HepG2 (cell line): ENCODE results near the gene TMEM267.

Experiments
- ARID2 ChIP-seq: sonication (generic); formaldehyde crosslinking; IDR thresholded peaks from 2 replicates; pipeline ENCODE4 v1.8.1; 2022; ENCODE audit warnings: mild to moderate bottlenecking, missing genetic modification reagents, borderline replicate concordance
- ATF2 ChIP-seq: sonication (generic); formaldehyde crosslinking; IDR thresholded peaks from 2 replicates; pipeline ENCODE4 v1.4.0; 2020; ENCODE audit warnings: missing genetic modification reagents
- CTCF ChIP-seq: sonication (generic); formaldehyde crosslinking; IDR thresholded peaks from 2 replicates; pipeline ENCODE4 v1.5.0; 2020; ENCODE audit warnings: mild to moderate bottlenecking, missing genetic modification reagents, moderate library complexity
- FOXK2 ChIP-seq: fragments of 450-650 bp; IDR thresholded peaks from 2 replicates; pipeline ENCODE4 v1.6.1; 2016
- PHF21A ChIP-seq: sonication (generic); formaldehyde crosslinking; IDR thresholded peaks from 2 replicates; pipeline ENCODE4 v1.5.0; 2020; ENCODE audit warnings: mild to moderate bottlenecking, missing genetic modification reagents
- RFX3 ChIP-seq: IDR thresholded peaks from 2 replicates; pipeline ENCODE4 v1.6.1; 2016; ENCODE audit warnings: missing biosample characterization, missing genetic modification reagents
- RNF2 ChIP-seq: fragments of 450-650 bp; conservative IDR thresholded peaks from 2 replicates; pipeline ENCODE4 v1.6.1; 2016; ENCODE audit warnings: low read depth
- SIX1 ChIP-seq: sonication (generic); formaldehyde crosslinking; IDR thresholded peaks from 2 replicates; pipeline ENCODE4 v1.4.0; 2020; ENCODE audit warnings: missing genetic modification reagents, borderline replicate concordance
- TBL1XR1 ChIP-seq: fragments of 150-350 bp; IDR thresholded peaks from 2 replicates; pipeline ENCODE4 v1.6.1; 2014; ENCODE audit warnings: borderline replicate concordance, low read length; ENCODE audit not compliant: partially characterized antibody
- USF2 ChIP-seq, 2 experiments: sonication (generic) in 1 of 2; formaldehyde crosslinking in 1 of 2; IDR thresholded peaks; 2 replicates each; pipeline versions ENCODE4 v1.5.1 to v1.6.1; 2011 to 2020; ENCODE audit warnings: borderline replicate concordance in 1 of 2, low read depth in 1 of 2, low read length in 1 of 2, mild to moderate bottlenecking in 1 of 2, missing genetic modification reagents in 1 of 2, moderate library complexity in 1 of 2
- ZNF274 ChIP-seq: sonication (generic); formaldehyde crosslinking; IDR thresholded peaks from 2 replicates; pipeline ENCODE4 v1.5.1; 2020; ENCODE audit warnings: mild to moderate bottlenecking, missing genetic modification reagents
- ZSCAN30 ChIP-seq: sonication (generic); formaldehyde crosslinking; IDR thresholded peaks from 2 replicates; pipeline ENCODE4 v1.5.0; 2020; ENCODE audit warnings: mild to moderate bottlenecking, missing genetic modification reagents

DNA sequence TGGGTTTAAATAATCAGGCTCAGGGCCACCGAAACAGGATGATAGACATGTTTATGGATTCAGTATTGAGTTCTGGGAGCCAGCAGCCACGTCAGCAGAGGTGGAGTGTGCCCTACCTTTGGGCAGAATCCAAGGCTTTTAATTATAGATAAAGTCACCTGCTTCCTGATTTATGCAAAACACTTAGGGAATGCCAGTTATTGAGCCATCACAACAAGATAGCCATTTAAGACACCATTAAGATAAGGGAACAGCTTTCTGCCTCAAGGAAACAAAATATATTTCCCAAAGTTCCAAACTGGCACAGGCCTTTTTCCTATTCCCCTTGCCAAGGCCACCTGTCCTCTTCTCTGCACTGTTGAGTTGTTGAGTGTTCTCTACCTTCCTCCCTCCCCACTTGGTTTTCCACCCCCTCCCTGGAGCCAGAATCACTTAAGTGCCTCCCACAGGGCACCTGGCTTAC, 73.8 kb downstream of the TMEM267 start:
- TF ChIP-seq ZNF274 (CRISPR knock-in tag): no peak
- no peak for TF ChIP-seq TBL1XR1
- TF ChIP-seq ZSCAN30 (CRISPR knock-in tag): no peak
- no peak for TF ChIP-seq CTCF
- no peak for TF ChIP-seq ARID2 (CRISPR knock-in tag)
- TF ChIP-seq ATF2: no peak
- TF ChIP-seq PHF21A: no peak
- TF ChIP-seq FOXK2: no peak
- no peak for TF ChIP-seq USF2 (IDR thresholded peaks at IDR 0.05; ENCODE audit: low read depth, low read length)
- TF ChIP-seq USF2 (CRISPR knock-in tag; IDR thresholded peaks at IDR 0.05; ENCODE audit: borderline replicate concordance): no peak
- no peak for TF ChIP-seq RFX3 (CRISPR knock-in tag)
- no peak for TF ChIP-seq RNF2
- TF ChIP-seq SIX1 (CRISPR knock-in tag): no peak
